ENCODE results near the gene NT5C3B.

NT5C3B gene

DNA sequence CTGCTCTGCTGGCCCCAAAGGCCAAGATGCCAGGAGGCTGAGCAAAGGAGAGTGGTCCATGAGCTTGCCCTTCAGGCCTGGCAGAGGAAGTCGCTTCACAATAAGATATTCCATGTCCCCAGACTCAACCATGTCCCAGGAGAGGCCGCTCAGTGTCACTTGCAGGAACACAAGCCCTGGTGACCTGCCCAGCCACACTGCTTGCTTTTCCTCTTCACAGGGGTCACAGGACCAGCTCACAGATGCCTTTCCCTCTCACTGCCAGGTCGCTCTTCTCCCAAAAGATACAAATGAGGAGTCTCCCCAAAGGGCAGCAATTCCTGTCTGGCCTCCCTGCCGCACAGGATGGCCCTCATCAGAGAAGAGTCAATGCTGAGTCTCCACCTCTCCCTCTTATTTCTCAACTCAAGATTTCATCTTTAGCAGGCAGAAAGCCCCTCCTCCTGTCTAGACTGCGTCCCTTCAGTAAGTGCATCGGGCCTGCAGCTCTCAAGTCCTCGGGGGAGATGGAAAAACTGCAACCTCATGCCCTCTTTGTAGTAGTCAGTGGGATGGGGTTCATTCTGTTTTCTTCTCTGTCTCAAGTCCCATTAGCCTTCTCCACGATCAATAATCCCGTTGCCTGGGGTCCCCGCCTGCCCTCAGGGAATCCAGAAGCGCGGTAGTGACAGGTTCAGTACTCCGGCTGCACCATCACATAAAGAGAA is 54.5 kb downstream of the NT5C3B start:
- no peaks in the 10 kb centered on the region for H3K9me3 ChIP-seq (ENCODE audit: low read length)
- no peak overlapping the region for H3K9ac ChIP-seq (ENCODE audit: low read length)
- no peak overlapping the region for H2AFZ ChIP-seq (ENCODE audit: low read length)
- no peaks in the 10 kb centered on the region for H3K79me2 ChIP-seq (ENCODE audit: insufficient read depth, low read length)
- H3K4me2 ChIP-seq (ENCODE audit: low read length), result no peak overlapping the region
- TF ChIP-seq EZH2 (IDR thresholded peaks at IDR 0.05; ENCODE audit: borderline replicate concordance, low read length), result no peak
- TF ChIP-seq, protein P1, sequence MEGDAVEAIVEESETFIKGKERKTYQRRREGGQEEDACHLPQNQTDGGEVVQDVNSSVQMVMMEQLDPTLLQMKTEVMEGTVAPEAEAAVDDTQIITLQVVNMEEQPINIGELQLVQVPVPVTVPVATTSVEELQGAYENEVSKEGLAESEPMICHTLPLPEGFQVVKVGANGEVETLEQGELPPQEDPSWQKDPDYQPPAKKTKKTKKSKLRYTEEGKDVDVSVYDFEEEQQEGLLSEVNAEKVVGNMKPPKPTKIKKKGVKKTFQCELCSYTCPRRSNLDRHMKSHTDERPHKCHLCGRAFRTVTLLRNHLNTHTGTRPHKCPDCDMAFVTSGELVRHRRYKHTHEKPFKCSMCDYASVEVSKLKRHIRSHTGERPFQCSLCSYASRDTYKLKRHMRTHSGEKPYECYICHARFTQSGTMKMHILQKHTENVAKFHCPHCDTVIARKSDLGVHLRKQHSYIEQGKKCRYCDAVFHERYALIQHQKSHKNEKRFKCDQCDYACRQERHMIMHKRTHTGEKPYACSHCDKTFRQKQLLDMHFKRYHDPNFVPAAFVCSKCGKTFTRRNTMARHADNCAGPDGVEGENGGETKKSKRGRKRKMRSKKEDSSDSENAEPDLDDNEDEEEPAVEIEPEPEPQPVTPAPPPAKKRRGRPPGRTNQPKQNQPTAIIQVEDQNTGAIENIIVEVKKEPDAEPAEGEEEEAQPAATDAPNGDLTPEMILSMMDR (IDR thresholded peaks at IDR 0.05; ENCODE audit: low read length), result no peak
- H3K4me1 ChIP-seq (ENCODE audit: insufficient read depth, low read length, severe bottlenecking), result peaks cover 16% of the 10 kb centered on the region
- H4K20me1 ChIP-seq (ENCODE audit: insufficient read depth, low read length), result no peaks in the 10 kb centered on the region
- no peaks in the 10 kb centered on the region; the same call in 1 of the 2 replicates for H3K27me3 ChIP-seq (ENCODE audit: insufficient read depth, low read length)
- no peaks in the 10 kb centered on the region for H3K9me2 ChIP-seq (ENCODE audit: low read depth, low read length)
- no peak overlapping the region for H3K4me3 ChIP-seq (ENCODE audit: low read depth, low read length, poor library complexity, severe bottlenecking)
- no peaks in the 10 kb centered on the region for H3K36me3 ChIP-seq (ENCODE audit: insufficient read depth, low read length)
- H3F3A ChIP-seq (ENCODE audit: insufficient read depth, low read length), result no peaks in the 10 kb centered on the region
- no peak overlapping the region for H3K27ac ChIP-seq (ENCODE audit: low read depth, low read length, poor library complexity, severe bottlenecking)

DNA sequence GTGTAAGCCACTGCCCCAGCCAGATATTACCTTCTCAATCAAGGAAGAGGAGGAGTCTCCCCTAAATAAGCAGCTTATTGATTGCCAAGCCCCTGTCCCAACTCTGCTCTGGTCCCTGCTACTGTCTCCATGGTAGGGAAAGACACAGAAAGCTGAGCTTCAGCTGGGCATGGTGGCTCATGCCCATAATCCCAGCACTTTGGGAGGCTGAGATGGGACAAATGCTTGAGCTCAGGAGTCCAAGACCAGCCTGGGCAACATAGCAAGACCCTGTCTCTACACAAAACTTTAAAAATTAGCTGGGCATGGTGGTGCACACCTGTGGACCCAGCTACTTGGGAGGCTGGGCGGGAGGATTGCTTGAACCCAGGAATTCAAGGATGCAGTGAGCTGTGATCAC is 56.1 kb downstream of the NT5C3B start:
- Histone ChIP-seq H3K27me3 (ENCODE audit: insufficient read depth, low read length) (no peaks in the 10 kb centered on the region; the same call in 1 of the 2 replicates), H2AFZ (ENCODE audit: low read length) (no peak overlapping the region), H3K4me2 (ENCODE audit: low read length) (no peak overlapping the region), H3K27ac (ENCODE audit: low read depth, low read length, poor library complexity, severe bottlenecking) (no peak overlapping the region), H3K9ac (ENCODE audit: low read length) (no peak overlapping the region), H3K79me2 (ENCODE audit: insufficient read depth, low read length) (no peaks in the 10 kb centered on the region), H3K9me2 (ENCODE audit: low read depth, low read length) (no peaks in the 10 kb centered on the region), H3K4me3 (ENCODE audit: low read depth, low read length, poor library complexity, severe bottlenecking) (no peak overlapping the region), H3F3A (ENCODE audit: insufficient read depth, low read length) (no peaks in the 10 kb centered on the region), H3K9me3 (ENCODE audit: low read length) (no peaks in the 10 kb centered on the region), H3K36me3 (ENCODE audit: insufficient read depth, low read length) (no peaks in the 10 kb centered on the region), H4K20me1 (ENCODE audit: insufficient read depth, low read length) (no peaks in the 10 kb centered on the region), H3K4me1 (ENCODE audit: insufficient read depth, low read length, severe bottlenecking) (peaks cover 4% of the 10 kb centered on the region)
- TF ChIP-seq, protein P1 (IDR thresholded peaks at IDR 0.05; ENCODE audit: low read length), result no peak
- no peak for TF ChIP-seq EZH2 (IDR thresholded peaks at IDR 0.05; ENCODE audit: borderline replicate concordance, low read length)

DNA sequence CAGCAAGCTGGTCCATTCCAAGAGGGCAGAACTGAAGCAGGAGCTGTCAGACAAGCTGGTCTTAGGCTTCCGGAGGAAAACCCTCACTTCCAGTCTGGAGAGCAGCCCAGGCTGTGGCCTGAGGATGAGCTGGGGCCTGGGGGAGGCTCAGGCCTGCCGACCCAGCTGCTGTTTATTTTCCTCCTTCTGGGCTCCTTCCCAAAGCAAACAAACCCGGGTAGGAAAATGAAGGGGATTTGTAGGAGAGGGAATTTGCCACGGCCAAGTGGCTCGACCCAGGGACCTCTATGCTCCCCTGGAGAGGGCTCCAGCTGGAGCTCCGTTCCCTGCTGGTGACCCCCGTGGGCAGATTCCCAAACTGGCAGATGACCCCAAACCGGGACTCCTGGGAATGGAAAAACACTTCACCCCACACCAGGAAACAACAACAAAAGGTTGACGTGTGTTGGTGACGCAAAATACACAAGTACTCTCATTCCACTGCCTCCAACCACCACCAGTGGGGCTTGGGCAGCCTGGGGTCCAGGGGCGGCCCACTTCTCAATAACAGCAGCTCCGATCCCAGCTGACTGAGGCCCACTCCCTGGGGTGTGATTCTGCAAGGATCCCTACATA is 58.4 kb downstream of the NT5C3B start:
- no peak for TF ChIP-seq EZH2 (IDR thresholded peaks at IDR 0.05; ENCODE audit: borderline replicate concordance, low read length)
- TF ChIP-seq, protein P1 (IDR thresholded peaks at IDR 0.05; ENCODE audit: low read length), result no peak
- H3K9me3 ChIP-seq (ENCODE audit: low read length), result no peaks in the 10 kb centered on the region
- H3K9ac ChIP-seq (ENCODE audit: low read length), result no peak overlapping the region
- H3K4me2 ChIP-seq (ENCODE audit: low read length), result no peak overlapping the region
- no peak overlapping the region for H3K27ac ChIP-seq (ENCODE audit: low read depth, low read length, poor library complexity, severe bottlenecking)
- H3K36me3 ChIP-seq (ENCODE audit: insufficient read depth, low read length), result no peaks in the 10 kb centered on the region
- no peaks in the 10 kb centered on the region for H3K79me2 ChIP-seq (ENCODE audit: insufficient read depth, low read length)
- no peaks in the 10 kb centered on the region for H4K20me1 ChIP-seq (ENCODE audit: insufficient read depth, low read length)
- no peaks in the 10 kb centered on the region for H3F3A ChIP-seq (ENCODE audit: insufficient read depth, low read length)
- no peak overlapping the region for H2AFZ ChIP-seq (ENCODE audit: low read length)
- no peaks in the 10 kb centered on the region for H3K9me2 ChIP-seq (ENCODE audit: low read depth, low read length)
- no peaks in the 10 kb centered on the region for H3K4me1 ChIP-seq (ENCODE audit: insufficient read depth, low read length, severe bottlenecking)
- no peak overlapping the region for H3K4me3 ChIP-seq (ENCODE audit: low read depth, low read length, poor library complexity, severe bottlenecking)
- no peaks in the 10 kb centered on the region for H3K27me3 ChIP-seq (ENCODE audit: insufficient read depth, low read length)

All from OCI-LY1 (cell line).